ENCODE data around the gene CDC42SE2. TPM values are rescaled to one million over a fixed set of nuclear protein-coding genes. Genes with fewer than 3 reads are reported as not detected.
"Not testable (repeated sequence)": the region's sequence is repeated elsewhere in the genome, so short reads cannot be mapped to it uniquely, and the experiment has no call there.

Gene CDC42SE2
- total RNA-seq, 1 donor from 2014 or later = 24.1 TPM

DNA sequence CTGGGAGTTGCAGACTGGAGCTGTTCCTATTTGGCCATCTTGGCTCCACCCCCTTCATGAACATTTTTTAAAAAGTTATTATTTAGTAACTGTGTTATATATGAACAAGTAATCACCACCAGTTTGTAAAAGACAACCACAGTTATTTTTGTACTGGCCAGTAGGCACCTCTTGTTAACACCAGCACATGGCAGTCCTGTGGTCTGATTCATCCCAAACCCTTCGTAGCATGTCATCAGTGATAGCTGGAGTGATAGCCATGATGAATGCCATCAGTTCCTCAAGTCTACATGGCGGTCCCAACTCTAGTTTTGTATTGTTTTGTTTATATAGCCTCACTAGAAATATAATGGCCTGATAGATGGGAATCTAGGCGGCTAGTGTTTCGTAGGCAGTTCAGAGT is 74.2 kb downstream of the CDC42SE2 start:
- no peak for FAIRE-seq
- peaks cover 17% of the 10 kb centered on the region for H3K79me2 ChIP-seq (ENCODE audit: insufficient read depth, low read length)
- no peaks in the 10 kb centered on the region for H3K27me3 Mint-ChIP-seq (ENCODE audit: low read depth, unreplicated experiment)
- no peak overlapping the region for H3K4me3 ChIP-seq (ENCODE audit: insufficient read depth, low read depth, low read length)
- H3K4me1 Mint-ChIP-seq (ENCODE audit: low read depth, unreplicated experiment) = no peaks in the 10 kb centered on the region
- H3K27ac Mint-ChIP-seq (ENCODE audit: unreplicated experiment) = no peak overlapping the region
- H3K4me3 Mint-ChIP-seq (ENCODE audit: unreplicated experiment) = no peak overlapping the region
- H3K36me3 Mint-ChIP-seq (ENCODE audit: low read depth, unreplicated experiment) = peaks cover 31% of the 10 kb centered on the region
- no peaks in the 10 kb centered on the region for H3K27me3 ChIP-seq (ENCODE audit: insufficient read depth, low read length)
- H2AFZ ChIP-seq (ENCODE audit: low read depth, low read length) = no peak overlapping the region
- no peak overlapping the region for H3K27ac ChIP-seq (ENCODE audit: low read depth, low read length)
- no peak overlapping the region for H3K4me2 ChIP-seq (ENCODE audit: low read length)
- H3K9ac ChIP-seq (ENCODE audit: low read length) = no peak overlapping the region
- H4K20me1 ChIP-seq (ENCODE audit: insufficient read depth, low read length) = peaks cover 5% of the 10 kb centered on the region
- H3K9me3 ChIP-seq (ENCODE audit: insufficient read depth, low read depth, low read length) = no peaks in the 10 kb centered on the region
- H3K9me3 Mint-ChIP-seq (ENCODE audit: unreplicated experiment) = peaks cover 30% of the 10 kb centered on the region
- TF ChIP-seq, protein P1, sequence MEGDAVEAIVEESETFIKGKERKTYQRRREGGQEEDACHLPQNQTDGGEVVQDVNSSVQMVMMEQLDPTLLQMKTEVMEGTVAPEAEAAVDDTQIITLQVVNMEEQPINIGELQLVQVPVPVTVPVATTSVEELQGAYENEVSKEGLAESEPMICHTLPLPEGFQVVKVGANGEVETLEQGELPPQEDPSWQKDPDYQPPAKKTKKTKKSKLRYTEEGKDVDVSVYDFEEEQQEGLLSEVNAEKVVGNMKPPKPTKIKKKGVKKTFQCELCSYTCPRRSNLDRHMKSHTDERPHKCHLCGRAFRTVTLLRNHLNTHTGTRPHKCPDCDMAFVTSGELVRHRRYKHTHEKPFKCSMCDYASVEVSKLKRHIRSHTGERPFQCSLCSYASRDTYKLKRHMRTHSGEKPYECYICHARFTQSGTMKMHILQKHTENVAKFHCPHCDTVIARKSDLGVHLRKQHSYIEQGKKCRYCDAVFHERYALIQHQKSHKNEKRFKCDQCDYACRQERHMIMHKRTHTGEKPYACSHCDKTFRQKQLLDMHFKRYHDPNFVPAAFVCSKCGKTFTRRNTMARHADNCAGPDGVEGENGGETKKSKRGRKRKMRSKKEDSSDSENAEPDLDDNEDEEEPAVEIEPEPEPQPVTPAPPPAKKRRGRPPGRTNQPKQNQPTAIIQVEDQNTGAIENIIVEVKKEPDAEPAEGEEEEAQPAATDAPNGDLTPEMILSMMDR (IDR thresholded peaks at IDR 0.05; ENCODE audit: insufficient read depth, low read depth, low read length) = no peak
- TF ChIP-seq EZH2 (IDR thresholded peaks at IDR 0.05; ENCODE audit: insufficient read depth, low read length) = no peak
- no peak for DNase-seq (ENCODE audit: low read depth)
- no peaks in the 10 kb centered on the region for H3K4me1 ChIP-seq (ENCODE audit: insufficient read depth, low read length)
- H3K36me3 ChIP-seq (ENCODE audit: insufficient read depth, low read length) = no peaks in the 10 kb centered on the region

DNA sequence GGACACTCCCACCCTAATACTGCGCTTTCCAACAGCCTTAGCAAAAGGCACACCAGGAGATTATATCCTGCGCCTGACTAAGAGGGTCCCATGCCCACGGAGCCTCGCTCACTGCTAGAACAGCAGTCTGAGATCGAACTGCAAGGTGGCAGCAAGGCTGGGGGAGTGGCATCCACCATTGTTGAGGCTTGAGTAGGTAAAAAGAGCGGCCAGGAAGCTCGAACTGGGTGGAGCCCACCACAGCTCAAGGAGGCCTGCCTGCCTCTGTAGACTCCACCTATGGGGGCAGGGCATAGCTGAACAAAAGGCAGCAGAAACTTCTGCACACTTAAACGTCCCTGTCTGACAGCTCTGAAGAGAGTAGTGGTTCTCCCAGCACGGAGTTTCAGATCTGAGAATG is 80.4 kb downstream of the CDC42SE2 start:
- not testable (repeated sequence) for H2AFZ ChIP-seq (ENCODE audit: low read depth, low read length); H3K4me2 ChIP-seq (ENCODE audit: low read length); H3K79me2 ChIP-seq (ENCODE audit: insufficient read depth, low read length); H3K9me3 ChIP-seq (ENCODE audit: insufficient read depth, low read depth, low read length); H3K27ac ChIP-seq (ENCODE audit: low read depth, low read length); H3K27ac Mint-ChIP-seq (ENCODE audit: unreplicated experiment); H3K27me3 ChIP-seq (ENCODE audit: insufficient read depth, low read length); H3K4me1 Mint-ChIP-seq (ENCODE audit: low read depth, unreplicated experiment); H3K4me1 ChIP-seq (ENCODE audit: insufficient read depth, low read length); H3K9ac ChIP-seq (ENCODE audit: low read length); DNase-seq (ENCODE audit: low read depth); H3K36me3 ChIP-seq (ENCODE audit: insufficient read depth, low read length); H3K4me3 ChIP-seq (ENCODE audit: insufficient read depth, low read depth, low read length); FAIRE-seq; H3K27me3 Mint-ChIP-seq (ENCODE audit: low read depth, unreplicated experiment); H4K20me1 ChIP-seq (ENCODE audit: insufficient read depth, low read length); H3K4me3 Mint-ChIP-seq (ENCODE audit: unreplicated experiment)
- H3K9me3 Mint-ChIP-seq (ENCODE audit: unreplicated experiment) = peaks cover 13% of the 10 kb centered on the region
- H3K36me3 Mint-ChIP-seq (ENCODE audit: low read depth, unreplicated experiment) = peaks cover 32% of the 10 kb centered on the region

DNA sequence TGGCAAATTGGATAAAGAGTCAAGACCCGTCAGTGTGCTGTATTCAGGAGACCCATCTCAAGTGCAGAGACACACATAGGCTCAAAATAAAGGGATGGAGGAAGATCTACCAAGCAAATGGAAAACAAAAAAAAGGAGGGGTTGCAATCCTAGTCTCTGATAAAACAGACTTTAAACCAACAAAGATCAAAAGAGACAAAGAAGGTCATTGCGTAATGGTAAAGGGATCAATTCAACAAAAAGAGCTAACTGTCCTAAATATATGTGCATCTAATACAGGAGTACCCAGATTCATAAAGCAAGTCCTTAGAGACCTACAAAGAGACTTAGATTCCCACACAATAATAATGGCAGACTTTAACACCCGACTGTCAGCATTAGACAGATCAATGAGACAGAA is 82.4 kb downstream of the CDC42SE2 start:
- H3K9me3 ChIP-seq (ENCODE audit: insufficient read depth, low read depth, low read length); H2AFZ ChIP-seq (ENCODE audit: low read depth, low read length); H3K36me3 ChIP-seq (ENCODE audit: insufficient read depth, low read length); DNase-seq (ENCODE audit: low read depth); FAIRE-seq; H3K27me3 ChIP-seq (ENCODE audit: insufficient read depth, low read length); H3K4me1 ChIP-seq (ENCODE audit: insufficient read depth, low read length); H3K4me3 Mint-ChIP-seq (ENCODE audit: unreplicated experiment); H3K27ac Mint-ChIP-seq (ENCODE audit: unreplicated experiment); H3K79me2 ChIP-seq (ENCODE audit: insufficient read depth, low read length); H3K4me3 ChIP-seq (ENCODE audit: insufficient read depth, low read depth, low read length); H3K9ac ChIP-seq (ENCODE audit: low read length); H4K20me1 ChIP-seq (ENCODE audit: insufficient read depth, low read length); H3K27me3 Mint-ChIP-seq (ENCODE audit: low read depth, unreplicated experiment); H3K27ac ChIP-seq (ENCODE audit: low read depth, low read length); H3K4me1 Mint-ChIP-seq (ENCODE audit: low read depth, unreplicated experiment); H3K4me2 ChIP-seq (ENCODE audit: low read length): not testable (repeated sequence)
- H3K9me3 Mint-ChIP-seq (ENCODE audit: unreplicated experiment) = peaks cover 13% of the 10 kb centered on the region
- peaks cover 26% of the 10 kb centered on the region for H3K36me3 Mint-ChIP-seq (ENCODE audit: low read depth, unreplicated experiment)

DNA sequence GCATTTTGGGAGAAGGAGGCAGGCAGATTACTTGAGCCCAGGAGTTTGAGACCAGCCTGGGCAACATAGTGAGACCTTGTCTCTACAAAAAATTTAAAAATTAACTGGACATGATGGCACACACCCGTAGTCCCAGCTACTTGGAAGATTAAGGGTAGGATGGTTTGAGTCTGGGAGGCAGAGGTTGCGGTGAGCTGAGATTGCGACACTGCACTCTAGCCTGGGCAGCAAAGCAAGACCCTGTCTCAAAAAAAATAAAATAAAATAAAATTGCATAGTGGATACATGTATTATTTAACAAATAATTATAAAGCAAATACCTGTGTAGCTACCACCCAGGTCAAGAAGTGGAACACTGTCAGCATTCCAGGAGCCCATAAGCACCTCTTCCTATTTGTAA is 90.1 kb downstream of the CDC42SE2 start:
- no peaks in the 10 kb centered on the region for H3K9me3 Mint-ChIP-seq (ENCODE audit: unreplicated experiment)
- Histone ChIP-seq H3K4me1 (ENCODE audit: insufficient read depth, low read length) (peaks cover 4% of the 10 kb centered on the region), H3K79me2 (ENCODE audit: insufficient read depth, low read length) (peaks cover 10% of the 10 kb centered on the region), H3K36me3 (ENCODE audit: insufficient read depth, low read length) (no peaks in the 10 kb centered on the region), H3K27ac (ENCODE audit: low read depth, low read length) (no peak overlapping the region), H3K4me3 (ENCODE audit: insufficient read depth, low read depth, low read length) (no peak overlapping the region), H3K4me2 (ENCODE audit: low read length) (no peak overlapping the region), H3K9ac (ENCODE audit: low read length) (no peak overlapping the region), H3K27me3 (ENCODE audit: insufficient read depth, low read length) (no peaks in the 10 kb centered on the region), H4K20me1 (ENCODE audit: insufficient read depth, low read length) (peaks cover 17% of the 10 kb centered on the region), H2AFZ (ENCODE audit: low read depth, low read length) (no peak overlapping the region), H3K9me3 (ENCODE audit: insufficient read depth, low read depth, low read length) (no peaks in the 10 kb centered on the region)
- peaks cover 15% of the 10 kb centered on the region for H3K4me1 Mint-ChIP-seq (ENCODE audit: low read depth, unreplicated experiment)
- H3K27ac Mint-ChIP-seq (ENCODE audit: unreplicated experiment) = no peak overlapping the region
- H3K4me3 Mint-ChIP-seq (ENCODE audit: unreplicated experiment) = no peak overlapping the region
- TF ChIP-seq, protein P1 (IDR thresholded peaks at IDR 0.05; ENCODE audit: insufficient read depth, low read depth, low read length) = no peak
- TF ChIP-seq EZH2 (IDR thresholded peaks at IDR 0.05; ENCODE audit: insufficient read depth, low read length) = no peak
- no peaks in the 10 kb centered on the region for H3K27me3 Mint-ChIP-seq (ENCODE audit: low read depth, unreplicated experiment)
- no peak for FAIRE-seq
- H3K36me3 Mint-ChIP-seq (ENCODE audit: low read depth, unreplicated experiment) = no peaks in the 10 kb centered on the region
- no peak for DNase-seq (ENCODE audit: low read depth)
